ENCODE data around the gene OSGEP. TPM values are rescaled to one million over a fixed set of nuclear protein-coding genes. Genes with fewer than 3 reads are reported as not detected.
A peak's percentile ranks its signal among the peaks of the same experiment; 100 is the strongest.

OSGEP gene
- total RNA-seq, 4 donors from 2014 or later = 58.3 to 112 (median 102) TPM

GRCh38 chr14:20489093-20489994, 34.7 kb upstream of the OSGEP start:
- Histone ChIP-seq H3K9me3 (no peaks in the 10 kb centered on the region), H3K4me3 (no peak overlapping the region), H3K4me1 (no peaks in the 10 kb centered on the region), H3K36me3 (no peaks in the 10 kb centered on the region), H3K27ac (peak overlapping the region in 1 of 4 donors; percentile 4), H3K27me3 (no peaks in the 10 kb centered on the region)
- no peak for TF ChIP-seq POLR2A (IDR thresholded peaks at IDR 0.05)
- TF ChIP-seq CTCF (IDR thresholded peaks at IDR 0.05) = no peak
- no peak for DNase-seq

GRCh38 chr14:20487396-20487725, 32.7 kb upstream of the OSGEP start:
- Histone ChIP-seq H3K4me3 (no peak overlapping the region), H3K27me3 (no peaks in the 10 kb centered on the region), H3K9me3 (no peaks in the 10 kb centered on the region), H3K4me1 (no peaks in the 10 kb centered on the region), H3K27ac (no peak overlapping the region), H3K36me3 (no peaks in the 10 kb centered on the region)
- TF ChIP-seq CTCF (IDR thresholded peaks at IDR 0.05) (no peak), POLR2A (IDR thresholded peaks at IDR 0.05) (no peak)
- no peak for DNase-seq

GRCh38 chr14:20486684-20487395, 32.2 kb upstream of the OSGEP start:
- H3K4me1 ChIP-seq = no peaks in the 10 kb centered on the region
- no peak overlapping the region for H3K4me3 ChIP-seq
- DNase-seq = no peak
- H3K27me3 ChIP-seq = no peaks in the 10 kb centered on the region
- H3K27ac ChIP-seq = no peak overlapping the region
- H3K36me3 ChIP-seq = no peaks in the 10 kb centered on the region
- H3K9me3 ChIP-seq = no peaks in the 10 kb centered on the region
- no peak for TF ChIP-seq POLR2A (IDR thresholded peaks at IDR 0.05)
- no peak for TF ChIP-seq CTCF (IDR thresholded peaks at IDR 0.05)

GRCh38 chr14:20485900-20486299, 31.3 kb upstream of the OSGEP start:
- H3K27ac ChIP-seq = no peak overlapping the region
- DNase-seq = no peak
- H3K36me3 ChIP-seq = no peaks in the 10 kb centered on the region
- H3K27me3 ChIP-seq = no peaks in the 10 kb centered on the region
- H3K4me3 ChIP-seq = no peak overlapping the region
- H3K9me3 ChIP-seq = no peaks in the 10 kb centered on the region
- H3K4me1 ChIP-seq = no peaks in the 10 kb centered on the region
- TF ChIP-seq CTCF (IDR thresholded peaks at IDR 0.05) = no peak
- no peak for TF ChIP-seq POLR2A (IDR thresholded peaks at IDR 0.05)

- DNase-seq = no peak
- H3K4me3 ChIP-seq = no peak overlapping the region
- no peak overlapping the region for H3K27ac ChIP-seq
- no peaks in the 10 kb centered on the region for H3K9me3 ChIP-seq
- peaks cover 0 to 4% (median 0%) of the 10 kb centered on the region in 3 donors for H3K36me3 ChIP-seq
- TF ChIP-seq POLR2A (IDR thresholded peaks at IDR 0.05) (no peak), CTCF (IDR thresholded peaks at IDR 0.05) (no peak)
- peaks cover 0 to 9% (median 2%) of the 10 kb centered on the region in 4 donors for H3K4me1 ChIP-seq
- no peaks in the 10 kb centered on the region for H3K27me3 ChIP-seq
Observed at GRCh38 chr14:20482382-20482781, 27.8 kb upstream of the OSGEP start.
